Uterus (tissue), 4 donors: ENCODE results near the gene LHFPL4. TPM values are rescaled to one million over a fixed set of nuclear protein-coding genes. Genes with fewer than 3 reads are reported as not detected.

Source experiments
- DNase-seq, 2 donors: peaks; one replicate each; pipeline ENCODE4 v3.0.0-alpha.2; 2019 to 2020
- H3K27ac ChIP-seq, 2 donors: fragments of 200-600 bp; sonication (generic); 1 replicate in 1 of 2; 2 replicates in 1 of 2; pipeline ENCODE4 v1.5.1; 2016 to 2018
- H3K27me3 ChIP-seq, 2 donors: fragments of 200-600 bp; sonication (generic); one replicate each; pipeline ENCODE4 v1.5.1; 2018 to 2019; ENCODE audit warnings: control low read depth in 1 of 2
- H3K36me3 ChIP-seq, 2 donors: fragments of 200-600 bp; sonication (generic); one replicate each; pipeline ENCODE4 v1.5.1; 2019; ENCODE audit warnings: control low read depth in 1 of 2
- H3K4me1 ChIP-seq, 2 donors: fragments of 200-600 bp; sonication (generic); one replicate each; pipeline ENCODE4 v1.5.1; 2018 to 2019; ENCODE audit warnings: control low read depth in 1 of 2
- H3K4me3 ChIP-seq, 2 donors: fragments of 200-600 bp; sonication (generic); 1 replicate in 1 of 2; 2 replicates in 1 of 2; pipeline ENCODE4 v1.5.1; 2018 to 2019; ENCODE audit warnings: mild to moderate bottlenecking in 1 of 2
- H3K9me3 ChIP-seq, 2 donors: fragments of 200-600 bp; sonication (generic); one replicate each; pipeline ENCODE4 v1.5.1; 2019; ENCODE audit warnings: control low read depth in 1 of 2
- POLR2A ChIP-seq, 2 donors: fragments of 450-650 bp; IDR thresholded peaks; one replicate each; pipeline ENCODE4 v1.6.1; 2016; ENCODE audit warnings: antibody characterized with exemption in 2 of 2, mild to moderate bottlenecking in 1 of 2, moderate library complexity in 1 of 2
- intact Hi-C: fragments of 100-400 bp; cut with DNase I; formaldehyde crosslinking; loops from one replicate; pipeline ENCODE4 v1.15.1; 2023; ENCODE audit warnings: low total_unique reads
- total RNA-seq, 4 donors: library from RNA; depleted of rRNA in 3 of 4; stranded (reverse); fragments of >200 nt in 3 of 4; gene quantifications; one replicate each; pipeline versions ENCODE4 v1.1.0 to v1.2.4, GENCODE V29; 2014 to 2023
- TF ChIP-seq, protein P1 (sequence below), 4 experiments: fragments of 200-600 bp in 2 of 4; fragments of 450-650 bp in 2 of 4; sonication (generic) in 2 of 4; IDR thresholded peaks; one replicate each; pipeline ENCODE4 v1.5.1; 2016 to 2019; ENCODE audit warnings: antibody characterized with exemption in 4 of 4, mild to moderate bottlenecking in 2 of 4, moderate library complexity in 1 of 4
- donor health status: DM: yes; HTN: yes; CAD: no.

LHFPL4 gene
- total RNA-seq, 4 donors from 2014 or later, result 0.14 TPM; not detected in 3

DNA sequence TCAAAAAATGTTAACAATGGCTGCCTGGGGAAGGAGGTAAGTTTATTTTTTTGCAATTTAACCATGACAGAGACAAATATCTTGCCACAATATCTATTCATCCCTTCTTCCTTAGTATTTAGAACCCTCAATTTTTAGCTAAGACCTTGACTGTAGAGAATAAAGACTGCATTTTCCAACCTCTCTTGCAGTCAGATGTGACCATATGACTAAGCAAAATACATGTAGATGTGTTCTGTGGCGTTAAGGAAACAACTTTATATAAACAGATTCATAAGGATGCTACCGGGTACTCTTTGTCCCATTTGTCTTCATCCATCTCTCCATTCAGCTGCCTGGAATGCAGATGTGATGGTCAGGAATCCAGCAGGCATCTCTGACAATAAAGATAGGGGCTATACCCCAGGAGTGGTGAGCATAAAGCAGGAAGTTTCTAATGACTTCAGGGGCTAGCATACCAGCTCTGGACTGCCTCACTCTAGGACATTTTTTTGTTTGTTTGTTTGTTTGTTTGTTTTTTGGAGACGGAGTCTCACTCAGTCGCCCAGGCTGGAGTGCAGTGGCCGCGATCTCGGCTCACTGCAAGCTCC lies 41.1 kb downstream of the LHFPL4 start:
- Histone ChIP-seq H3K9me3 (no peaks in the 10 kb centered on the region), H3K27me3 (no peaks in the 10 kb centered on the region), H3K27ac (no peak overlapping the region), H3K4me1 (no peaks in the 10 kb centered on the region), H3K4me3 (no peak overlapping the region), H3K36me3 (no peaks in the 10 kb centered on the region)
- no peak for DNase-seq
- TF ChIP-seq, protein P1, sequence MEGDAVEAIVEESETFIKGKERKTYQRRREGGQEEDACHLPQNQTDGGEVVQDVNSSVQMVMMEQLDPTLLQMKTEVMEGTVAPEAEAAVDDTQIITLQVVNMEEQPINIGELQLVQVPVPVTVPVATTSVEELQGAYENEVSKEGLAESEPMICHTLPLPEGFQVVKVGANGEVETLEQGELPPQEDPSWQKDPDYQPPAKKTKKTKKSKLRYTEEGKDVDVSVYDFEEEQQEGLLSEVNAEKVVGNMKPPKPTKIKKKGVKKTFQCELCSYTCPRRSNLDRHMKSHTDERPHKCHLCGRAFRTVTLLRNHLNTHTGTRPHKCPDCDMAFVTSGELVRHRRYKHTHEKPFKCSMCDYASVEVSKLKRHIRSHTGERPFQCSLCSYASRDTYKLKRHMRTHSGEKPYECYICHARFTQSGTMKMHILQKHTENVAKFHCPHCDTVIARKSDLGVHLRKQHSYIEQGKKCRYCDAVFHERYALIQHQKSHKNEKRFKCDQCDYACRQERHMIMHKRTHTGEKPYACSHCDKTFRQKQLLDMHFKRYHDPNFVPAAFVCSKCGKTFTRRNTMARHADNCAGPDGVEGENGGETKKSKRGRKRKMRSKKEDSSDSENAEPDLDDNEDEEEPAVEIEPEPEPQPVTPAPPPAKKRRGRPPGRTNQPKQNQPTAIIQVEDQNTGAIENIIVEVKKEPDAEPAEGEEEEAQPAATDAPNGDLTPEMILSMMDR (IDR thresholded peaks at IDR 0.05), result no peak
- no peak for TF ChIP-seq POLR2A (IDR thresholded peaks at IDR 0.05)
- intact Hi-C loops, result no loop called here

DNA sequence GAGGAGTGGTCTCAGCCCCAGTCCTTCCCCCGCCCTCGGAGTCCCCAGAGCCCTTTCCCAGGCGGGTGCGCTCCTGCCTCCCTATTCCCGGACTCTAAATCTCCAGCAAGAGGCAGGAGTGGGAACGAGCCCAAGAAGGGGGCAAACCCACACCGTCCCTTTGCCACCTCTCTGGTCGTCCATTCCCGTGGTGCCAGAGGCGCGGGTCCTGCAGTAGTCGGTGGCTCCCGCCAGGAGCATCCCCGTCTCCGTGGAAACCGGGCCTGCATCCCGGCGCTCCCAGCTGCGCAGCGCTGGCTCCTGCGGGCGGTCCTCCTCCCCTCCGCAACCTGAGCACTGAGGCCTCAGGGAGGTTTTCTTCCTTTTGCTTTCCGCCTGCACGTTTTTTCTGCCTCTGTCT lies 44.8 kb downstream of the LHFPL4 start:
- intact Hi-C loops, result no loop called here
- no peaks in the 10 kb centered on the region for H3K27me3 ChIP-seq
- H3K9me3 ChIP-seq, result no peaks in the 10 kb centered on the region
- DNase-seq, result no peak
- H3K36me3 ChIP-seq, result no peaks in the 10 kb centered on the region
- TF ChIP-seq, protein P1 (IDR thresholded peaks at IDR 0.05), result no peak
- TF ChIP-seq POLR2A (IDR thresholded peaks at IDR 0.05), result no peak
- no peak overlapping the region for H3K27ac ChIP-seq
- no peak overlapping the region for H3K4me3 ChIP-seq
- no peaks in the 10 kb centered on the region for H3K4me1 ChIP-seq

DNA sequence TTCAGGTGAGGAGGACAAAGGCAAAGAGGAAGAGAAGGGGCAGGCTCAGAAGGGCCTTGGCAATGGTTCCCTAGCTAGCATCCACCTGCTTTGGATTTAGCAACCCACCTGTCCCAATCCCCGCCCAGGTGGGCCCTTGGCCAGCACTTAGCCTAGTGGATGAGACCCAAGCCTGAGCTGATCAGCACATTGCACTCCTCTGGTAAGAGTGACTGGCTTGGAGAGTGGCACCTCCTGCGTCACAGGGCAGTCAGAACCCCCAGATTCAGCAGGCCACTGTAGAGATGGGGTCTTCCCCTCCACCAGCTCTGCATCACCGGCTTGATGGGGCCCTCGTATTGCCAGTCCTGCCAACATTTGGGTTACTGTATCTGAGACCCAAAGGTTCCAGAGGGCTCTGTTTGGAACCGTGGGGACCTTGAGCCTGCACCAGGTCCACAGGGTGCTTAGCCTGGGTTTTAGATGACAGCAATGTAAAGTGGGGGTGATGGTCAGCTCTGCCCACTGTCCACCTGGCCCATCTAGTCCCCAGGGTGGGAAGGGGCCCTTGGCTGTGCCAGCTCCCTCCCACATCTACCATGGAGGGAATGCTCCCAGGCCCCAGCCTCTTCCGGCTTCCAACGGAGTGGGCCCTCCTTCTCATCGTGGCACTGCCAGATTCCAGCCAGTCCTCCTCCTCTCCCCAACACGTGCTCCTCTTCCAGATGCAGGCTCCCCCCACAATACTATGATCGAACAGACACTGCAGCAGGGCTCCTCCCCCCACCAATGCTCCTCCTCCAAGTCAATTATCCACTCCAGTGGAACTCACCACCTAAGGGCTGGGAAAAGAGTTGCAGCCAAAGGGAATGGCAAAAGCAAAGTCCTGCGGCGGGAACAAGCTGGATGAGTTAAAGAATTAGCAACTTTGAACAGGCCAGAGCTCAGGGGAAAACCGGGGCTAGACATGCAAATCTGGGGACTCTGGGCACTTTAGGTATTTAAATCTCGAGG lies 45.7 kb downstream of the LHFPL4 start:
- no peaks in the 10 kb centered on the region for H3K27me3 ChIP-seq
- H3K4me1 ChIP-seq, result no peaks in the 10 kb centered on the region
- H3K36me3 ChIP-seq, result no peaks in the 10 kb centered on the region
- no peak for DNase-seq
- no peak overlapping the region for H3K27ac ChIP-seq
- intact Hi-C loops, result no loop called here
- TF ChIP-seq POLR2A (IDR thresholded peaks at IDR 0.05), result no peak
- TF ChIP-seq, protein P1 (IDR thresholded peaks at IDR 0.05), result no peak
- no peaks in the 10 kb centered on the region for H3K9me3 ChIP-seq
- H3K4me3 ChIP-seq, result no peak overlapping the region

DNA sequence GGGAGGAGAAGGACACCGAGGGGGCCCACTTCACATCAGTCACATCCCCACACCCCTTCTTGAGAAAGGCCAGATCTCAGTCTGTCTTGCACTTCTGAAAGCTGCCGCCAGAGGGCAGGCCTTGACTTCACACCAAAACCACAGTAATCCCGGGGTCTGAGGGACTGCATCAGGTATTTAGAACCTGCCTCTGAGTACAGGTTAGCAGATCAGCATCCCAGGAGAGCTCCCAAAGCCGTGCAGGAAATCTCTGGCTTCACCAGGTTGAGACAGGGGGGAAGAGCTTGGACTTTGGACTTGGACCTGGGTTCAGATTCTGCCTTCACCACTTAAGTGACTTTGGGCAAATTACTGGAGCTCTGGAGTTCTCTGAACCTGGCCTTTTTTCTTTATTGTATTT lies 50.3 kb downstream of the LHFPL4 start:
- H3K27me3 ChIP-seq, result peaks cover 3 to 4% of the 10 kb centered on the region in 2 donors
- intact Hi-C loops, result no loop called here
- peak; percentile 58 for DNase-seq

More for the DNA sequence above, 50.3 kb downstream of the LHFPL4 start:
- no peak for TF ChIP-seq POLR2A (IDR thresholded peaks at IDR 0.05)
- TF ChIP-seq, protein P1 (IDR thresholded peaks at IDR 0.05), result peak; percentile 64 to 76 (median 70)
- Histone ChIP-seq H3K4me3 (no peak overlapping the region), H3K4me1 (no peaks in the 10 kb centered on the region), H3K9me3 (no peaks in the 10 kb centered on the region), H3K27ac (no peak overlapping the region), H3K36me3 (no peaks in the 10 kb centered on the region)
